Loucy (cell line): ENCODE results near the gene HOPX.
A peak's percentile ranks its signal among the peaks of the same experiment; 100 is the strongest.

Experiments
- H2AFZ ChIP-seq: fragments of 200-600 bp; sonication (generic); 2 replicates; pipeline ENCODE4 v1.6.0; 2016; ENCODE audit warnings: antibody characterized with exemption, mild to moderate bottlenecking, low read length, moderate library complexity
- H3F3A ChIP-seq: fragments of 200-600 bp; 2 replicates; pipeline ENCODE4 v1.6.0; 2016; ENCODE audit warnings: antibody characterized with exemption, low read depth, mild to moderate bottlenecking
- H3K27me3 ChIP-seq: fragments of 200-600 bp; sonication (generic); 2 replicates; pipeline ENCODE4 v1.6.1; 2014; ENCODE audit warnings: low read length, mild to moderate bottlenecking; ENCODE audit not compliant: insufficient read depth, poor library complexity, severe bottlenecking
- H3K36me3 ChIP-seq: fragments of 200-600 bp; sonication (generic); 2 replicates; pipeline ENCODE4 v1.6.1; 2016; ENCODE audit warnings: low read length; ENCODE audit not compliant: insufficient read depth
- H3K4me1 ChIP-seq: fragments of 200-600 bp; sonication (generic); 2 replicates; pipeline ENCODE4 v1.5.1; 2014; ENCODE audit warnings: low read length, mild to moderate bottlenecking; ENCODE audit not compliant: insufficient read depth, poor library complexity, severe bottlenecking
- H3K4me2 ChIP-seq: fragments of 200-600 bp; sonication (generic); 2 replicates; pipeline ENCODE4 v1.6.0; 2014; ENCODE audit warnings: antibody characterized with exemption, low read length, low read depth, mild to moderate bottlenecking; ENCODE audit not compliant: poor library complexity, severe bottlenecking
- H3K4me3 ChIP-seq: fragments of 200-600 bp; sonication (generic); 2 replicates; pipeline ENCODE4 v1.5.1; 2014; ENCODE audit warnings: low read length, mild to moderate bottlenecking, mixed read lengths; ENCODE audit not compliant: poor library complexity, severe bottlenecking
- H3K79me2 ChIP-seq: fragments of 200-600 bp; sonication (generic); 2 replicates; pipeline ENCODE4 v1.6.1; 2014; ENCODE audit warnings: low read length; ENCODE audit not compliant: insufficient read depth
- H3K9ac ChIP-seq: fragments of 200-600 bp; sonication (generic); 2 replicates; pipeline ENCODE4 v1.6.0; 2014; ENCODE audit warnings: mild to moderate bottlenecking, low read depth, low read length, moderate library complexity; ENCODE audit not compliant: poor library complexity, severe bottlenecking
- H3K9me2 ChIP-seq: fragments of 200-600 bp; sonication (generic); replicated peaks from 2 replicates; pipeline ENCODE4 v1.6.1; 2016; ENCODE audit warnings: low read depth, low read length, mixed read lengths
- H3K9me3 ChIP-seq: fragments of 200-600 bp; sonication (generic); 2 replicates; pipeline ENCODE4 v1.6.1; 2014; ENCODE audit warnings: mild to moderate bottlenecking, antibody characterized with exemption, low read length, low read depth; ENCODE audit not compliant: insufficient read depth
- H4K20me1 ChIP-seq: fragments of 200-600 bp; sonication (generic); 2 replicates; pipeline ENCODE4 v1.6.0; 2014; ENCODE audit warnings: antibody characterized with exemption, low read length, mild to moderate bottlenecking; ENCODE audit not compliant: insufficient read depth, poor library complexity, severe bottlenecking
- CTCF ChIP-seq: fragments of 200-600 bp; sonication (generic); conservative IDR thresholded peaks from 2 replicates; pipeline ENCODE4 v1.5.1; 2014; ENCODE audit warnings: mild to moderate bottlenecking, antibody characterized with exemption, low read length
- EZH2phosphoT487 ChIP-seq: fragments of 200-600 bp; IDR thresholded peaks from 2 replicates; pipeline ENCODE4 v1.6.1; 2018; ENCODE audit warnings: antibody characterized with exemption, mild to moderate bottlenecking, moderate library complexity, borderline replicate concordance

The HOPX gene

DNA sequence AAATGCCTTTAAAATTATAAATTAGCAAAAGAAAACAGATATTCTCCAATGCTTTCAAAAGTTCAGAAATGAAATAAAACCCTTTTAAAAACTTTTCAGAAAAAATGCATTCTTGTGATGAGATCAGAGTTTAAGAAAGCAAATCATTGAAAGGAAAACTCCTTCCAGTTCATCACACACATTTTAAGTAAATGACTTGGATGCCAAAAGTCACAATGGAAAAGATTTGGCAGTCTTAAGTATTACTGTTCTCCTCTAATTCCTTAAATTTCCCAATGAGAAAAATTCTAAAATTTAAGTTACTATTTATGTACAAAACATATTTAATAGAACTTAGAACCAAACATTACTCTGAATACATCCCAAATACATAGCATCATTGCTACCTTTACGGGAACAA lies 21.1 kb downstream of the HOPX start:
- Histone ChIP-seq H3K79me2 (no peaks in the 10 kb centered on the region), H3K27me3 (no peaks in the 10 kb centered on the region), H3K4me3 (no peak overlapping the region), H3K9me3 (no peaks in the 10 kb centered on the region), H3K4me2 (no peak overlapping the region), H3K36me3 (no peaks in the 10 kb centered on the region), H2AFZ (no peak overlapping the region), H3F3A (0 out of 2 replicates have a peak, but pooled peaks cover 6% of the 10 kb centered on the region), H3K4me1 (peaks cover 35% of the 10 kb centered on the region), H3K9ac (no peak overlapping the region), H4K20me1 (no peaks in the 10 kb centered on the region), H3K9me2 (no peaks in the 10 kb centered on the region)
- TF ChIP-seq CTCF (no peak), EZH2phosphoT487 (no peak)

DNA sequence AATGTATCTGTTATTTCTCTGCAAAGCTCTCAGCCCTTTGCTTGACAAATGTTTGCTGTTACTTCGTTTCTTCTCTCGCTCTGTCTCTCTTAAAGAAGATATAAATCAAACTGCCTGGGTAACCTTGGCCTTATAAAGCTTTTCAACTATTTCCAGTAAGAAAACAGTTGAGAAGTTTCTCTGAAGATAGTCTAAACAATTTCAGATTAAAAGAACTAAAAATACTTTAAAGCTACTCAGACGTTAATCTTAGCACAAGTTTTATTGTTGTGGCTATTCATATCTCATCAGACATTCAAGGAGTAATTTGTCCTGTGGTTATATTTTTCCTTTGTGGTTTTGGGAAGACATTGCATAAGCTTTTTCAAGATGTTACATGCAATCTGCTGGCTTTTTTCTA lies 22.6 kb downstream of the HOPX start:
- Histone ChIP-seq H2AFZ (no peak overlapping the region), H4K20me1 (no peaks in the 10 kb centered on the region), H3K36me3 (no peaks in the 10 kb centered on the region), H3K4me3 (peak overlapping the region; percentile 49), H3K79me2 (no peaks in the 10 kb centered on the region), H3K9me2 (no peaks in the 10 kb centered on the region), H3K9ac (peak overlapping the region; percentile 29), H3K9me3 (no peaks in the 10 kb centered on the region), H3K4me2 (peak overlapping the region; percentile 66), H3F3A (0 out of 2 replicates have a peak, but pooled peaks cover 6% of the 10 kb centered on the region), H3K4me1 (peaks cover 49% of the 10 kb centered on the region), H3K27me3 (no peaks in the 10 kb centered on the region)
- TF ChIP-seq CTCF (no peak), EZH2phosphoT487 (no peak; the same call in 1 of the 2 replicates)

- H3F3A ChIP-seq: peaks cover 9% of the 10 kb centered on the region; the same call in 1 of the 2 replicates
- no peaks in the 10 kb centered on the region for H3K79me2 ChIP-seq
- peaks cover 56% of the 10 kb centered on the region for H3K4me1 ChIP-seq
- H3K36me3 ChIP-seq: no peaks in the 10 kb centered on the region
- TF ChIP-seq EZH2phosphoT487 (no peak), CTCF (no peak)
- peak overlapping the region; percentile 66 for H3K4me2 ChIP-seq
- H3K4me3 ChIP-seq: peak overlapping the region; percentile 49
- peak overlapping the region; percentile 29 for H3K9ac ChIP-seq
- no peaks in the 10 kb centered on the region for H4K20me1 ChIP-seq
- H3K9me2 ChIP-seq: no peaks in the 10 kb centered on the region
- no peak overlapping the region for H2AFZ ChIP-seq
- H3K27me3 ChIP-seq: no peaks in the 10 kb centered on the region
- no peaks in the 10 kb centered on the region for H3K9me3 ChIP-seq
Observed at GRCh38 chr4:56657818-56658217, 23.3 kb downstream of the HOPX start.
